ENCODE measurements around the gene WFDC5. TPM values are rescaled to one million over a fixed set of nuclear protein-coding genes. Genes with fewer than 3 reads are reported as not detected.

Gene WFDC5
- not detected in 2 replicates for total RNA-seq

GRCh38 chr20:45114465-45115385 is at the start of gene WFDC5:
Gene WFDC5, minus strand, starts transcription at chr20:45115174. Its CDS starts 91 bp downstream, at chr20:45115083.

GRCh38 chr20:45124365-45124764 is 9.4 kb upstream of the WFDC5 start, which contains the start of gene WFDC12:
Gene WFDC12, minus strand, starts transcription at chr20:45124465. Its CDS starts 18 bp downstream, at chr20:45124447.

GRCh38 chr20:45100563-45101245 is 14.3 kb downstream of the WFDC5 start, which contains the start of gene KCNS1:
Gene KCNS1, minus strand, starts transcription at chr20:45101127. Its CDS starts 1,891 bp downstream, at chr20:45099236.

Other genes starting within 250 kb of the WFDC5 start
- 122 and 140 TPM in 2 replicates for gene YWHAB, start 229.5 kb downstream of the WFDC5 start, total RNA-seq
- 5.8 and 8.1 TPM in 2 replicates for gene PABPC1L, start 205.1 kb downstream of the WFDC5 start, total RNA-seq
- 94.6 and 105 TPM in 2 replicates for gene TOMM34, start 154.8 kb downstream of the WFDC5 start, total RNA-seq
- 15.0 and 20.2 TPM in 2 replicates for gene STK4, start 148.7 kb downstream of the WFDC5 start, total RNA-seq
- 0.71 TPM in 1 of 2 replicates, not detected in the other for gene KCNS1, start 14.0 kb downstream of the WFDC5 start, total RNA-seq
- gene WFDC12, start 9.3 kb upstream of the WFDC5 start, total RNA-seq: not detected in 2 replicates
- not detected in 2 replicates for gene PI3, start 59.7 kb upstream of the WFDC5 start, total RNA-seq
- gene SEMG1, start 91.9 kb upstream of the WFDC5 start, total RNA-seq: not detected in 2 replicates
- not detected in 2 replicates for gene SEMG2, start 106.2 kb upstream of the WFDC5 start, total RNA-seq
- not detected in 2 replicates for gene SLPI, start 139.4 kb upstream of the WFDC5 start, total RNA-seq
- not detected in 2 replicates for gene RBPJL, start 191.7 kb upstream of the WFDC5 start, total RNA-seq
- not detected in 2 replicates for gene MATN4, start 193.1 kb upstream of the WFDC5 start, total RNA-seq
- gene SDC4, start 233.2 kb upstream of the WFDC5 start, total RNA-seq: 263 and 270 TPM in 2 replicates
- gene SYS1, start 248.0 kb upstream of the WFDC5 start, total RNA-seq: 43.0 and 95.3 TPM in 2 replicates

Data from myometrial cell (primary cell).